HPDE6-E6E7 (cell line): Measurements from ENCODE around the gene PANK4.
"Not testable (repeated sequence)": the region's sequence is repeated elsewhere in the genome, so short reads cannot be mapped to it uniquely, and the experiment has no call there.

Source experiments
- DNase-seq: peaks from one replicate; pipeline ENCODE4 v3.0.0; 2011; ENCODE audit warnings: missing footprints; ENCODE audit errors: extremely low spot score

The PANK4 gene

GRCh38 chr1:2525920-2526823, at the start of gene PANK4:
Gene PANK4, minus strand, starts transcription at chr1:2526596. Its CDS starts 9 bp downstream, at chr1:2526587.
- DNase-seq, result peak; percentile 79

- DNase-seq, result no peak
Measured at GRCh38 chr1:2574350-2574749, 48.0 kb upstream of the PANK4 start.

GRCh38 chr1:2573250-2573920, 47.0 kb upstream of the PANK4 start:
- DNase-seq, result no peak

GRCh38 chr1:2571348-2571747, 45.0 kb upstream of the PANK4 start:
- no peak for DNase-seq

- DNase-seq, result no peak
Measured at GRCh38 chr1:2570332-2570731, 43.9 kb upstream of the PANK4 start.

- DNase-seq, result not testable (repeated sequence)
Measured at GRCh38 chr1:2569703-2570102, 43.3 kb upstream of the PANK4 start.

GRCh38 chr1:2569060-2569459, 42.7 kb upstream of the PANK4 start:
- no peak for DNase-seq

- not testable (repeated sequence) for DNase-seq
Measured at GRCh38 chr1:2568187-2568816, 41.9 kb upstream of the PANK4 start.

- DNase-seq, result no peak
Measured at GRCh38 chr1:2567083-2567679, 40.8 kb upstream of the PANK4 start.

- DNase-seq, result no peak
Measured at GRCh38 chr1:2566101-2567045, 40.0 kb upstream of the PANK4 start.

- DNase-seq, result no peak
Measured at GRCh38 chr1:2564815-2565374, 38.5 kb upstream of the PANK4 start.

GRCh38 chr1:2564006-2564814, 37.8 kb upstream of the PANK4 start:
- DNase-seq, result no peak

- no peak for DNase-seq
Measured at GRCh38 chr1:2563205-2563604, 36.8 kb upstream of the PANK4 start.

- no peak for DNase-seq
Measured at GRCh38 chr1:2561898-2562895, 35.8 kb upstream of the PANK4 start.

GRCh38 chr1:2561446-2561845, 35.0 kb upstream of the PANK4 start:
- no peak for DNase-seq

GRCh38 chr1:2560299-2561073, 34.1 kb upstream of the PANK4 start:
- DNase-seq, result no peak

- no peak for DNase-seq
Measured at GRCh38 chr1:2559509-2560298, 33.3 kb upstream of the PANK4 start.
